ENCODE measurements around the gene CORO6. TPM values are rescaled to one million over a fixed set of nuclear protein-coding genes. Genes with fewer than 3 reads are reported as not detected.

The CORO6 gene
- total and polyA plus RNA-seq, 2 donors (not counting 1 experiment from before 2014, with no cell fraction given): 1.4 to 4.0 TPM

GRCh38 chr17:29567554-29568330, 55.0 kb downstream of the CORO6 start:
- H3K27ac Mint-ChIP-seq: peak overlapping the region; percentile 97
- peak overlapping the region; percentile 64 to 99 (median 80) for H3K4me3 ChIP-seq (ENCODE audit: control extremely low read depth in 1 of 5, extremely low read depth in 1 of 5, insufficient read depth in 1 of 5, low read depth in 2 of 5, low read length in 4 of 5)
- CTCF ChIA-PET: interaction anchor here (0.6 to 24.3 kb wide), 14 partner anchors 9 to 198 kb away, joined by 3 to 336 read pairs (median 4); no protein-coding TSS in a partner anchor
- peak; percentile 61 for TF ChIP-seq CTCF (IDR thresholded peaks at IDR 0.05)
- TF ChIP-seq EZH2 (IDR thresholded peaks at IDR 0.05; ENCODE audit: borderline replicate concordance, insufficient read depth, low read depth, low read length, poor library complexity, severe bottlenecking): no peak
- no peaks in the 10 kb centered on the region for H3K9me3 Mint-ChIP-seq (ENCODE audit: insufficient read depth)
- no peaks in the 10 kb centered on the region for H3K27me3 Mint-ChIP-seq
- H3K4me1 Mint-ChIP-seq: peaks cover 40% of the 10 kb centered on the region
- peak overlapping the region; percentile 82 for H3K9ac ChIP-seq (ENCODE audit: low read length)
- H3K27me3 ChIP-seq (replicated peaks in 1 of 4; ENCODE audit: control extremely low read depth in 1 of 4, control insufficient read depth in 3 of 4, insufficient read depth in 4 of 4, low read length in 3 of 4): no peaks in the 10 kb centered on the region
- peaks cover 31 to 42% of the 10 kb centered on the region in 2 donors for H3K4me1 ChIP-seq (ENCODE audit: control insufficient read depth in 2 of 2, insufficient read depth in 2 of 2, low read length in 2 of 2)
- DNase-seq: peak; percentile 90
- peak overlapping the region; percentile 99 for H3K4me3 Mint-ChIP-seq
- H3K27ac ChIP-seq (ENCODE audit: low read length in 2 of 2): peak overlapping the region; percentile 71 to 76
- no peaks in the 10 kb centered on the region for H3K9me3 ChIP-seq (ENCODE audit: control extremely low read depth in 1 of 3, control insufficient read depth in 2 of 3, insufficient read depth in 1 of 3, low read length in 2 of 3)
- no peaks in the 10 kb centered on the region for H4K20me1 ChIP-seq (ENCODE audit: control insufficient read depth, insufficient read depth, low read length, poor library complexity, severe bottlenecking)
- peak overlapping the region; percentile 87 for H2AFZ ChIP-seq (ENCODE audit: insufficient read depth, low read depth, low read length, poor library complexity, severe bottlenecking)
- peak overlapping the region; percentile 100 for H3K4me2 ChIP-seq (replicated peaks; ENCODE audit: low read depth, low read length, poor library complexity, severe bottlenecking)
- POLR2A ChIA-PET: interaction anchor here (0.6 to 2.9 kb wide), 5 partner anchors 11 to 617 kb away, joined by 3 to 12 read pairs (median 5); partner anchors contain the start of gene ANKRD13B
- peak; percentile 56 for ATAC-seq (ENCODE audit: low read depth)
- WGBS (ENCODE audit: insufficient coverage): under 1% methylated on average over 63 of the region's 63 CpGs
- peaks cover 17% of the 10 kb centered on the region for H3K79me2 ChIP-seq (ENCODE audit: control insufficient read depth, insufficient read depth, low read length)
- intact Hi-C loops (cut with micrococcal nuclease): loop anchor here (1.0 to 10.0 kb wide), 11 partner anchors 13 to 923 kb away; partner anchors contain the start of genes BLTP2, GIT1, NUFIP2 and PHF12
- H3K36me3 ChIP-seq (replicated peaks in 1 of 2; ENCODE audit: control extremely low read depth in 1 of 2, control insufficient read depth in 1 of 2, extremely low read depth in 1 of 2, insufficient read depth in 2 of 2, low read length in 1 of 2): peaks cover 0 to 3% of the 10 kb centered on the region in 2 experiments

GRCh38 chr17:29567304-29567553, 55.5 kb downstream of the CORO6 start:
- peaks cover 37 to 47% of the 10 kb centered on the region in 2 donors for H3K4me1 ChIP-seq (ENCODE audit: control insufficient read depth in 2 of 2, insufficient read depth in 2 of 2, low read length in 2 of 2)
- H3K4me3 Mint-ChIP-seq: peak overlapping the region; percentile 99
- peak; percentile 9 for ATAC-seq (ENCODE audit: low read depth)
- POLR2A ChIA-PET: interaction anchor here (0.8 to 2.9 kb wide), 5 partner anchors 10 to 56 kb away, joined by 3 to 12 read pairs (median 4); partner anchors contain the start of genes ANKRD13B and CORO6
- H3K4me3 ChIP-seq (ENCODE audit: control extremely low read depth in 1 of 5, extremely low read depth in 1 of 5, insufficient read depth in 1 of 5, low read depth in 2 of 5, low read length in 4 of 5): peak overlapping the region in 4 of 5 experiments; percentile 64 to 99 (median 78)
- 0% methylated on average over 27 of the region's 27 CpGs for whole genome bisulfite sequencing (ENCODE audit: insufficient coverage)
- H4K20me1 ChIP-seq (ENCODE audit: control insufficient read depth, insufficient read depth, low read length, poor library complexity, severe bottlenecking): no peaks in the 10 kb centered on the region
- no peaks in the 10 kb centered on the region for H3K9me3 ChIP-seq (ENCODE audit: control extremely low read depth in 1 of 3, control insufficient read depth in 2 of 3, insufficient read depth in 1 of 3, low read length in 2 of 3)
- peak overlapping the region; percentile 97 for H3K27ac Mint-ChIP-seq
- H3K4me1 Mint-ChIP-seq: peaks cover 45% of the 10 kb centered on the region
- H3K27me3 ChIP-seq (replicated peaks in 1 of 4; ENCODE audit: control extremely low read depth in 1 of 4, control insufficient read depth in 3 of 4, insufficient read depth in 4 of 4, low read length in 3 of 4): no peaks in the 10 kb centered on the region
- peaks cover 23% of the 10 kb centered on the region for H3K79me2 ChIP-seq (ENCODE audit: control insufficient read depth, insufficient read depth, low read length)
- H3K4me2 ChIP-seq (replicated peaks; ENCODE audit: low read depth, low read length, poor library complexity, severe bottlenecking): peak overlapping the region; percentile 100
- CTCF ChIA-PET: interaction anchor here (1.0 to 24.3 kb wide), 10 partner anchors 9 to 197 kb away, joined by 4 to 336 read pairs (median 6); partner anchors contain the start of gene ANKRD13B
- no peak for TF ChIP-seq EZH2 (IDR thresholded peaks at IDR 0.05; ENCODE audit: borderline replicate concordance, insufficient read depth, low read depth, low read length, poor library complexity, severe bottlenecking)
- no peak for TF ChIP-seq CTCF (IDR thresholded peaks at IDR 0.05)
- peak overlapping the region; percentile 82 for H3K9ac ChIP-seq (ENCODE audit: low read length)
- no peaks in the 10 kb centered on the region for H3K27me3 Mint-ChIP-seq
- no peaks in the 10 kb centered on the region for H3K9me3 Mint-ChIP-seq (ENCODE audit: insufficient read depth)
- peak overlapping the region; percentile 87 for H2AFZ ChIP-seq (ENCODE audit: insufficient read depth, low read depth, low read length, poor library complexity, severe bottlenecking)
- H3K27ac ChIP-seq (ENCODE audit: low read length in 2 of 2): peak overlapping the region; percentile 38 to 76
- DNase-seq: peak; percentile 80
- intact Hi-C loops (cut with micrococcal nuclease): loop anchor here (5.0 to 10.0 kb wide), 7 partner anchors 155 to 922 kb away; partner anchors contain the start of genes BLTP2, NUFIP2, PHF12 and SSH2
- peaks cover 0 to 6% of the 10 kb centered on the region in 2 experiments for H3K36me3 ChIP-seq (replicated peaks in 1 of 2; ENCODE audit: control extremely low read depth in 1 of 2, control insufficient read depth in 1 of 2, extremely low read depth in 1 of 2, insufficient read depth in 2 of 2, low read length in 1 of 2)
